GM23248 (cell line): Measurements from ENCODE around the gene EFCAB11.

ENCODE experiments used
- EZH2 ChIP-seq: fragments of 200-600 bp; sonication (generic); IDR thresholded peaks from 2 replicates; pipeline ENCODE4 v1.6.1; 2018; ENCODE audit warnings: antibody characterized with exemption, mild to moderate bottlenecking; ENCODE audit not compliant: insufficient read depth, poor library complexity, severe bottlenecking
- EZH2phosphoT487 ChIP-seq: fragments of 200-600 bp; sonication (generic); IDR thresholded peaks from 2 replicates; pipeline ENCODE4 v1.6.1; 2018; ENCODE audit warnings: antibody characterized with exemption, moderate library complexity, mild to moderate bottlenecking, low read depth; ENCODE audit not compliant: insufficient read depth

- TF ChIP-seq EZH2 (no peak), EZH2phosphoT487 (no peak)
Measured at GRCh38 chr14:89775946-89776345, 178.6 kb downstream of the EFCAB11 start.
